Prostate gland (tissue), 2 donors: Measurements from ENCODE around the gene NAV2.

Source experiments
- POLR2A ChIP-seq: fragments of 450-650 bp; IDR thresholded peaks from one replicate; pipeline ENCODE4 v1.6.1; 2016; ENCODE audit warnings: antibody characterized with exemption, mild to moderate bottlenecking
- POLR2AphosphoS5 ChIP-seq: sonication (generic); formaldehyde crosslinking; IDR thresholded peaks from one replicate; pipeline ENCODE4 v1.6.1; 2017; ENCODE audit warnings: antibody characterized with exemption
- TF ChIP-seq, protein P1 (sequence below), 4 experiments: fragments of 200-600 bp in 2 of 4; fragments of 450-650 bp in 2 of 4; sonication (generic) in 2 of 4; IDR thresholded peaks; 1 replicate in 3 of 4; 2 replicates in 1 of 4; pipeline ENCODE4 v1.5.1; 2016 to 2019; ENCODE audit warnings: antibody characterized with exemption in 4 of 4, mild to moderate bottlenecking in 2 of 4, moderate library complexity in 2 of 4

DNA sequence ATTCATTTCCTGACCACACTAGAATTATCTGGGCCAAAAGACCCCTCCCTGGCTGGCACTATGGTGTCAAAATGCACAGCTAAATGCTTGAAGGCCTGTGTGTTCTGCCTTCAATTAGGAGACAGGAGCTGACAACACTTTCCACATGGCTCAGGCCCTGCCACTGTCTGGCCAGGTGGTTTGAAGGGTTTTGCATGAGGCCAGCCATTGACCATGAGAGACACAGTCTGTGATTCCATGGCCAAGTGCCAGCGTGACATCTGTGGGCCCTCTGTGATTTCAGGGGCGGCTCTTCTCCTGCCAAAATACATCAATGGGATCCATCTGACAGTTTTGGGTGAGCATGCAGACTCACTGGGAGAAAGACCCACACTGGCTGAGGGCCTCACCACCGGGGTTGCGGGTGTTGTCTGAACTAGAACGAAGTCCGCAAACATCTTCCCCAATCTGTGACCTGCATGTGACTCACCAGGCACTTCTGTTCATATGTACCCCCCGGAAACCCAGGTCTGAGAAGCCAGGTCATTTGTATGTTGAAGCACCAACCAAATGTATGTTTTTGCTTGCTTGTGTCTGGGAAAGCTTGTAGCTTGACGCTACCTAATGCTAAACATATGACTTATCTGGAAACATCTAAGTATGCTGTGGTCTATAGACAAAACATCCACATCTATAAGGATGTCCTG lies 20.7 kb upstream of the NAV2 start:
- TF ChIP-seq, protein P1, sequence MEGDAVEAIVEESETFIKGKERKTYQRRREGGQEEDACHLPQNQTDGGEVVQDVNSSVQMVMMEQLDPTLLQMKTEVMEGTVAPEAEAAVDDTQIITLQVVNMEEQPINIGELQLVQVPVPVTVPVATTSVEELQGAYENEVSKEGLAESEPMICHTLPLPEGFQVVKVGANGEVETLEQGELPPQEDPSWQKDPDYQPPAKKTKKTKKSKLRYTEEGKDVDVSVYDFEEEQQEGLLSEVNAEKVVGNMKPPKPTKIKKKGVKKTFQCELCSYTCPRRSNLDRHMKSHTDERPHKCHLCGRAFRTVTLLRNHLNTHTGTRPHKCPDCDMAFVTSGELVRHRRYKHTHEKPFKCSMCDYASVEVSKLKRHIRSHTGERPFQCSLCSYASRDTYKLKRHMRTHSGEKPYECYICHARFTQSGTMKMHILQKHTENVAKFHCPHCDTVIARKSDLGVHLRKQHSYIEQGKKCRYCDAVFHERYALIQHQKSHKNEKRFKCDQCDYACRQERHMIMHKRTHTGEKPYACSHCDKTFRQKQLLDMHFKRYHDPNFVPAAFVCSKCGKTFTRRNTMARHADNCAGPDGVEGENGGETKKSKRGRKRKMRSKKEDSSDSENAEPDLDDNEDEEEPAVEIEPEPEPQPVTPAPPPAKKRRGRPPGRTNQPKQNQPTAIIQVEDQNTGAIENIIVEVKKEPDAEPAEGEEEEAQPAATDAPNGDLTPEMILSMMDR (IDR thresholded peaks at IDR 0.05), result no peak
- TF ChIP-seq POLR2AphosphoS5 (no peak), POLR2A (no peak)
